Heart left ventricle (tissue), 13 donors: ENCODE results near the gene DNALI1.

Source experiments
- CTCF ChIP-seq, 12 donors: fragments of 200-600 bp; sonication (generic) in 4 of 12; IDR thresholded peaks; one replicate each; pipeline versions ENCODE4 v1.5.0 to v1.8.0; 2018 to 2022; ENCODE audit warnings: antibody characterized with exemption in 12 of 12, mild to moderate bottlenecking in 5 of 12
- POLR2A ChIP-seq, 2 donors: fragments of 450-650 bp; IDR thresholded peaks; one replicate each; pipeline ENCODE4 v1.6.1; 2017; ENCODE audit warnings: antibody characterized with exemption in 2 of 2, mild to moderate bottlenecking in 2 of 2, moderate library complexity in 2 of 2
- donor health status: ischemic (EF 13 %, LVEDD 7.1; RV severe dilation, severe dysfunction).
- donor health status: DM: no; HTN: yes; CAD: no.
- donor health status: DM: no; HTN: no; CAD: no.
- donor health status: ischemic (EF 25% LVEDD 6.9; RV normal size, moderate dysfunction).
- donor health status: ischemic (EF 25% LVEDD 5.7; RV mildly dilated, moderate dysfunction).
- donor health status: ischemic (EF 35%, LVEDD 5.7; RV mildly dilated, moderate dysfunction).
- donor health status: nonischemic (EF 11% LVEDD 7.7; RV severe dilation, severe dysfunction).
- donor health status: DM: yes; HTN: yes; CAD: no.
- donor health status: PGD.
- donor health status: ischemic (EF 29% LVEDD 5.4; RV normal size, mild dysfunction).
- donor health status: nonischemic (EF 23%, LVEDD 6.1; RV moderate dilation, normal function).

DNA sequence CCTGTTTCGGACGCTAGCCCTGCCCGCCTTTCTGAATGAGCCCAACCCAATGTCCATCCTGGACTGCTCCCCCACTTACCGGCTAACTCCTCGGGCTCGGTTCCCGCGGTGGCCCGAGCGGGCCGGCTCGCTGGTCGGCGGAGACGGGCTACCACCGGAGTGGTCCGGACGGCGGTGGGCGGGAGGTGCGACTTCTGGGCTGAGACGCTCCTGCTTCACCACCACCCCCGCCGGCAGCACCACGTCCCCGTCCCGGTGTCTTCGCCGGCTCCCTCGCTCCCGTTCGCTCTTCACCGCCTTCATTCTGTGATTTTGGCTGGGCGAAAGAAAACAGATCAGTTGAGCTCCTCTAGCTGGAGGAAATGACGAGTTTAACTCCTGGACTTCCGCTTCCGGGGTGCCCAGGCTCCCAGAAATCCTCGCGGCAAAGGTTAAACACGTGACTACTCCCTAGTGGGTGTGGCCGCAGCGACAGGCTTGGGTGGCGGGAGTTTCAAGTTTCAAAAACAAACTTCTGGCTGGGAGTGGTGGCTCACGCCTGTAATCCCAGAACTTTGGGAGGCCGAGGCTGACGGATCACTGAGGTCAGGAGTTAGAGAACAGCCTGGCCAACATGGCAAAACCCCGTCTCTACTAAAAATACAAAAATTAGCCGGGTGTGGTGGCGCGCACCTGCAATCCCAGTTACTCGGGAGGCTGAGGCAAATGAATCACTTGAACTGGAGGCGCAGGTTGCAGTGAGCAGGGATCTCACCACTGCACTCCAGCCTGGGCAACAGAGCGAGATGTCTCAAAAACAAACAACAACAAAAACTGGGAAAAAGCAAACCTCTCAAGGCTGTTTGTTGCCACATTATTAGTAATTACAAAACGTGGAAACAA lies 2.6 kb upstream of the DNALI1 start, which contains the start of gene SNIP1:
- no peak for TF ChIP-seq CTCF (IDR thresholded peaks at IDR 0.05)
- TF ChIP-seq POLR2A (IDR thresholded peaks at IDR 0.05): peak in 1 of 2 donors; percentile 72
